HG02759 (cell line): ENCODE data around the gene PCSK5.
"Not testable (repeated sequence)": the region's sequence is repeated elsewhere in the genome, so short reads cannot be mapped to it uniquely, and the experiment has no call there.

Source experiments
- ATAC-seq: cut with Tn5 transposase; IDR thresholded peaks from one replicate; pipeline ENCODE4 v1.9.1; 2021; ENCODE audit warnings: mild to moderate bottlenecking, moderate library complexity; ENCODE audit not compliant: unreplicated experiment

Gene PCSK5

GRCh38 chr9:76296561-76297310, 406.3 kb downstream of the PCSK5 start:
- no peak for ATAC-seq

- no peak for ATAC-seq
These were observed 407.3 kb downstream of the PCSK5 start for GRCh38 chr9:76297721-76298239.

DNA sequence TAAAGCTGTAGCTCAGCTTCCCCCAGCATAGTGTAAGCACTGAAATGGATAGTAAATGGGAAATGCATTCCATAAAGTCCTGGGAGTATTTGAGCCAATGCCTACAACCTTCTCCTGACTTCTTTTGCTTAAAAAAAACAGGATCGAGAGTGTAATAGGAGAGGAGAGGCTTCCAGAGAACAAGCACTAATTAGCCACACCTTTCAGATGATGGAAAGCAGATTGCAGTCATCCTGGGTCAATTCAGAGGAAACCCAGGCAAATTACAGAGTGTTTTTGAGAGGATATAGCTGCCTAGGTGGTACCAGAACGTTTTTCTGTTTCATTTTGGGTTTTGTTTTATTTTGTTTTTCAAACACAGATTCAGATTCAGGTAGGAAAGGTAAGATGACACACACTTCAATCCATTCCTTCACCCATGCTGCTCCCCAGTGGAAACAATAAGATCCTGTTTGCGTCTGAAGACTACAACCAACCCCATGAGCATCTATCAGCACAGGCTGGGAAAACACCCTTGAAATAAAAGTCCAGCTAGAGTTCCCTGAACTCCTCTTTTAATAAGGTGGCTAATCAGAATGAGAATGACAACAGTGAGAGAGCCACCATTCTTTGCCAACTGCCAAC, 408.2 kb downstream of the PCSK5 start:
- no peak for ATAC-seq

GRCh38 chr9:76302543-76302942, 412.1 kb downstream of the PCSK5 start:
- ATAC-seq, result no peak

- no peak for ATAC-seq
These were observed 412.6 kb downstream of the PCSK5 start for GRCh38 chr9:76302947-76303550.

- ATAC-seq, result not testable (repeated sequence)
These were observed 416.6 kb downstream of the PCSK5 start for GRCh38 chr9:76307047-76307446.

DNA sequence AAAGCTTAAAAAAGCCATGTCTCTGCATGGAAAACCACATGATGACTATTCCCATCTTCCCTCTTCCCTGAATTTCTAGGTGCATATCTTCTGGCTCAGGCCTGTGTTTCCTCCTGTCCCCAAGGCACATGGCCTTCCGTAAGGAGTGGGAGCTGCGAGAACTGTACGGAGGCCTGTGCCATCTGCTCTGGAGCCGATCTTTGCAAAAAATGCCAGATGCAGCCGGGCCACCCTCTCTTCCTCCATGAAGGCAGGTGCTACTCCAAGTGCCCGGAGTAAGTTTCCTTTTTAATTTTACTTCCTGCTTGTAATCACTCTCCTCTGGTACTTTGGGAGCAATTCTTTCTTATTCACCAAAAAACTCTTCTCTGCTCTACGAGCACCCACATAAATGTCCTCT, 420.1 kb downstream of the PCSK5 start:
- no peak for ATAC-seq

- ATAC-seq, result no peak
These were observed 420.5 kb downstream of the PCSK5 start for GRCh38 chr9:76310991-76311390.

DNA sequence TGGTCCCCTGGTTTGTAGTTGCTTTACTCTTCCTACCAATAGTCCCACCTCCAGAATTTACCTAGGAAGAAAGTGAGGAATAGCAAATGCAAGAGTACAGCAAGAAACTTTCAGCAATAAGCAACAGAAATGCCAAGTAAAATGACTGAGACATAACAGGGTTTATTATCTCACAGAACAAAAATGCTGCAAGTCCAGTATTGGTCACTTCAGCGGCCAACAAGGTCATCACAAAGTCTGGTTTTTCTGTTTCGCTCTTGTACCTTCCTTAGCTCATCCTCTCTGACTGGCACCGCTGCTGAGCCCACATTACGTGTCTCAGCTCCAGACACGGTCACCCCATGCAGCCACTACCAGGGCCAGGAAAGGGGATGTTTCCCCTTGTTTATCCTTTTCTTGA, 421.1 kb downstream of the PCSK5 start:
- ATAC-seq, result no peak

DNA sequence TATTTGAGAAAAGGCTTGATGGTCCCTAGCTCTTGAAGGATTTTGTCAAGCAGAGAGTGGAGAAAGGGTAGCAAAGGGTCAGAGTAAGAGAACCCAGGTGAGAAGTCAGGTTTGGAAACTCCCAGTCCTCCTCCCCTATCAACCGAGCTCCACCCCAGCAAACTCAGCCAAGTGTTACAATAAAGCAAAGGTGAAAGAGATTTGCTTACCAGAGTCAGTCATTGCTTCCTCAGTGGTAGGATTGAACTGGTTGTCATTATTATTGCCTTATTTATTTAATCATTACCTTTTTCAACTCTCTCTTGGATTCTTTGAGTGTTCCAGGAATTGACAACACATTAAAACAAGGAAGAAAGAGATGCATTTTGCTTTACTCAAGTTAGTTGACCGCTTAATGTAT, 423.3 kb downstream of the PCSK5 start:
- no peak for ATAC-seq

- ATAC-seq, result no peak
These were observed 423.8 kb downstream of the PCSK5 start for GRCh38 chr9:76314321-76314720.

DNA sequence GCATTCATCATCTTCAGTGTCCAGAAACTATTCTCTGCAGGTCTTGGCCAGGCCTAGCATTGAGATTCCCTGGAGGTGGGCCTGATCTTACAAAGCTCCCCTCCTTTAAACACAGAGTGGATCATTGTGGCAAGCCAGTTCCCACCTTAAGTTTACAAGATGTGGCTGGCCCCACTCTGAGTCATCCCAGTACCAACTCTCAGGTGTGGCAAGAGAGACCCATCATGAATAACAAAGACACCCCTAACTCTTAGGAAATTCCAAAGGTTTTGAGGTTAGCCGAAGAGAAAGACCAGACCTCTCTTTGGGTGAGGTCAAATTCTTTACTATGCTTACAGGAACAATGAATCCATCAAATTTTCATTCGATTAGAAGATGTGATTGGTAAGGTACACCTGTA, 425.6 kb downstream of the PCSK5 start:
- no peak for ATAC-seq

- not testable (repeated sequence) for ATAC-seq
These were observed 429.0 kb downstream of the PCSK5 start for GRCh38 chr9:76319466-76319865.

- ATAC-seq, result no peak
These were observed 430.8 kb downstream of the PCSK5 start for GRCh38 chr9:76321195-76321828.

- no peak for ATAC-seq
These were observed 432.3 kb downstream of the PCSK5 start for GRCh38 chr9:76322810-76323209.

DNA sequence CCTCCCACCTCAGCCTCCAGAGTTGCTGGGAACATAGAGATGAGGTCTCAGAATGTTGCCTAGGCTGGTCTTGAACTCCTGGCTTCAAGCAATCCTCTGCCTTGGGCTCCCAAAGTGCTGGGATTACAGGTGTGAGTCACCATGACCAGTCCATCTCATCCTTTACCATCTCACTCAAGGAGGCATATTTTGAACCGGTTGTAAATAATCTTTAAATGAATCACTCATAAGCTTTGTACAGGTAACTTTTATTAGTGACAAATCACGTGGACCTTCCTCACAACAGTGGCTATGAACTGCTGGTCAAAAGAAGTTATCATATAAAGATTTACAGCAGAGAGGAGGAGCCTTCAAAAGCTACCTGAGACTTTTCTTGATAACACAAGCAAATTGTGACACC, 433.0 kb downstream of the PCSK5 start:
- ATAC-seq, result no peak

- not testable (repeated sequence) for ATAC-seq
These were observed 433.6 kb downstream of the PCSK5 start for GRCh38 chr9:76324030-76324429.

- ATAC-seq, result no peak
These were observed 439.6 kb downstream of the PCSK5 start for GRCh38 chr9:76330034-76330433.

DNA sequence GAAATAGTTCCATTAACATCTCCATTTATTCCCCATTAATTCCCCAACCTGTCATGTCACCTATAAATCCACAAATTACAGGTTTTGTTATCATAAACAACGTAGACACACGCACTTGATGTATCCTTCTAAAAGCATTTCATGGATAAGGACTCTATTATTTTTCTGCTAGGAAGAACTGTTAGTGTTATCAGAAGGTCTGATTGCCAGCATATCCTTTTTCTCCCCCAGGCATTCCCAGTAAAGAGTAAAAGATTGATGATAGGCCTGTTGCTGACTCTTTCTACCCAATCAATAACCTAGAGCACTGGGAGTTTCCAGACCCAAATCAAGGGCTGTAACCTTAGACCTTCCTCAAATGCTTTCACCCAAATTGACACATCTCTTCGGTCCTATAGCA, 442.9 kb downstream of the PCSK5 start:
- no peak for ATAC-seq

GRCh38 chr9:76333964-76334363, 443.5 kb downstream of the PCSK5 start:
- ATAC-seq, result no peak

DNA sequence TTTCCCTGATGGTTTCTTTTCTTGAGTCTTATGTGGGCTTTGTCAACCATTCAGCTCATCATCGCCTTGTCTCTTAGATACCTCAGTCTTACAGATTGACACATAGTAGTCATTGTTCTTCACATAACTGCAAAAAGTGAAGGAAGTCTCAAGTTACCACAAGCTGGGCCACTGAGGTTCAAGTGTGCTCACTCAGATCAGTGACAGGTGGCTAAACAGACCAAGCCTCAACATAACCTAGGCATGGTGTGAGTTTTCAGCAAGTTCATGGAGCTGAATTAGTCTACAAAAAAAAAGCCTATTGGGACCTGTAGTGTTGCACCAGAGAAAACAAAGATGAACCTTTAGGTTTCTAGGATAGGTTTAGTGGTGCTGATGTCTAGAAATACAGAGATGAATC, 445.6 kb downstream of the PCSK5 start:
- ATAC-seq, result no peak

GRCh38 chr9:76338418-76338817, 447.9 kb downstream of the PCSK5 start:
- no peak for ATAC-seq
